ENCODE results near the gene SLC2A5. TPM values are rescaled to one million over a fixed set of nuclear protein-coding genes. Genes with fewer than 3 reads are reported as not detected.

The SLC2A5 gene
- total RNA-seq, 3 donors from 2014 or later: 2.3 to 2.8 (median 2.7) TPM

GRCh38 chr1:8989061-8989460, 80.4 kb downstream of the SLC2A5 start:
- no peak overlapping the region for H3K4me3 ChIP-seq
- no peak overlapping the region for H3K27ac ChIP-seq
- intact Hi-C loops (cut with DNase I; ENCODE audit: low total_unique reads): loop anchor here (5.0 kb wide), 1 partner anchor 982 kb away; no protein-coding TSS in a partner anchor
- no peaks in the 10 kb centered on the region for H3K27me3 ChIP-seq
- no peak for DNase-seq (ENCODE audit: low spot score in 2 of 2)
- H3K36me3 ChIP-seq: no peaks in the 10 kb centered on the region
- TF ChIP-seq POLR2AphosphoS5 (IDR thresholded peaks at IDR 0.05) (no peak), POLR2A (IDR thresholded peaks at IDR 0.05) (no peak)
- no peaks in the 10 kb centered on the region for H3K9me3 ChIP-seq
- no peaks in the 10 kb centered on the region for H3K4me1 ChIP-seq

GRCh38 chr1:8988618-8988967, 80.8 kb downstream of the SLC2A5 start:
- H3K4me1 ChIP-seq: no peaks in the 10 kb centered on the region
- no peak overlapping the region for H3K4me3 ChIP-seq
- no peak overlapping the region for H3K27ac ChIP-seq
- intact Hi-C loops (cut with DNase I; ENCODE audit: low total_unique reads): loop anchor here (5.0 kb wide), 1 partner anchor 981 kb away; no protein-coding TSS in a partner anchor
- H3K9me3 ChIP-seq: no peaks in the 10 kb centered on the region
- H3K36me3 ChIP-seq: no peaks in the 10 kb centered on the region
- no peaks in the 10 kb centered on the region for H3K27me3 ChIP-seq
- no peak for DNase-seq (ENCODE audit: low spot score in 2 of 2)
- no peak for TF ChIP-seq CTCF (IDR thresholded peaks at IDR 0.05)
- no peak for TF ChIP-seq POLR2A (IDR thresholded peaks at IDR 0.05)
- no peak for TF ChIP-seq POLR2AphosphoS5 (IDR thresholded peaks at IDR 0.05)

GRCh38 chr1:8987881-8988617, 81.4 kb downstream of the SLC2A5 start:
- TF ChIP-seq POLR2AphosphoS5 (IDR thresholded peaks at IDR 0.05): no peak
- no peak for TF ChIP-seq POLR2A (IDR thresholded peaks at IDR 0.05)
- TF ChIP-seq CTCF (IDR thresholded peaks at IDR 0.05): peak; percentile 70 to 91 (median 74)
- Histone ChIP-seq H3K9me3 (no peaks in the 10 kb centered on the region), H3K4me1 (no peaks in the 10 kb centered on the region), H3K4me3 (no peak overlapping the region), H3K27me3 (no peaks in the 10 kb centered on the region), H3K27ac (peak overlapping the region; percentile 22 to 45), H3K36me3 (no peaks in the 10 kb centered on the region)
- DNase-seq (ENCODE audit: low spot score in 2 of 2): peak in 1 of 2 donors; percentile 44
- intact Hi-C loops (cut with DNase I; ENCODE audit: low total_unique reads): loop anchor here (5.0 kb wide), 1 partner anchor 981 kb away; no protein-coding TSS in a partner anchor

GRCh38 chr1:8986814-8987190, 82.6 kb downstream of the SLC2A5 start:
- no peaks in the 10 kb centered on the region for H3K36me3 ChIP-seq
- no peak overlapping the region for H3K4me3 ChIP-seq
- DNase-seq (ENCODE audit: low spot score in 2 of 2): no peak
- H3K9me3 ChIP-seq: no peaks in the 10 kb centered on the region
- intact Hi-C loops (cut with DNase I; ENCODE audit: low total_unique reads): loop anchor here (5.0 kb wide), 1 partner anchor 980 kb away; no protein-coding TSS in a partner anchor
- H3K27me3 ChIP-seq: no peaks in the 10 kb centered on the region
- no peaks in the 10 kb centered on the region for H3K4me1 ChIP-seq
- no peak for TF ChIP-seq POLR2A (IDR thresholded peaks at IDR 0.05)
- peak in 1 of 3 donors; percentile 4 for TF ChIP-seq CTCF (IDR thresholded peaks at IDR 0.05)
- no peak for TF ChIP-seq POLR2AphosphoS5 (IDR thresholded peaks at IDR 0.05)
- peak overlapping the region; percentile 55 to 72 for H3K27ac ChIP-seq

GRCh38 chr1:8985915-8986813, 83.3 kb downstream of the SLC2A5 start:
- TF ChIP-seq CTCF (IDR thresholded peaks at IDR 0.05) (peak in 1 of 3 donors; percentile 12), POLR2AphosphoS5 (IDR thresholded peaks at IDR 0.05) (peak in 1 of 3 donors; percentile 52), POLR2A (IDR thresholded peaks at IDR 0.05) (no peak)
- H3K4me3 ChIP-seq: no peak overlapping the region
- H3K9me3 ChIP-seq: no peaks in the 10 kb centered on the region
- H3K27ac ChIP-seq: peak overlapping the region; percentile 55 to 72
- intact Hi-C loops (cut with DNase I; ENCODE audit: low total_unique reads): loop anchor here (5.0 kb wide), 1 partner anchor 979 kb away; no protein-coding TSS in a partner anchor
- H3K27me3 ChIP-seq: no peaks in the 10 kb centered on the region
- DNase-seq (ENCODE audit: low spot score in 2 of 2): peak; percentile 92
- no peaks in the 10 kb centered on the region for H3K4me1 ChIP-seq
- H3K36me3 ChIP-seq: no peaks in the 10 kb centered on the region

Other genes with a start within 250 kb of the SLC2A5 start
- gene ENO1, start 190.9 kb downstream of the SLC2A5 start, total RNA-seq: 100 to 1,000 TPM; 400 to 717 (median 589) TPM
- not detected for gene CA6, start 123.8 kb downstream of the SLC2A5 start, total RNA-seq
- not detected for gene SLC2A7, start 43.2 kb downstream of the SLC2A5 start, total RNA-seq
- 10 to 100 TPM in 1 of 3 donors, 1 to 10 TPM in 2; 4.3 to 11.7 (median 9.2) TPM for gene GPR157, start 59.5 kb upstream of the SLC2A5 start, total RNA-seq
- gene H6PD, start 165.1 kb upstream of the SLC2A5 start, total RNA-seq: 10 to 100 TPM; 46.4 to 77.4 (median 49.5) TPM
- 10 to 100 TPM; 30.6 to 52.5 (median 34.4) TPM for gene SPSB1, start 223.3 kb upstream of the SLC2A5 start, total RNA-seq